Activated effector memory CD4-positive, alpha-beta T cell treated with Interleukin-2 at 50 U/mL for 16 hours (primary cell): ENCODE data around the gene CHMP4B.

ENCODE experiments used
- DNase-seq: peaks from one replicate; pipeline ENCODE4 v3.0.0-alpha.2; 2020

CHMP4B gene

GRCh38 chr20:33810885-33811775 lies at the start of gene CHMP4B:
Gene CHMP4B (plus strand): TSS chr20:33811348. CDS start chr20:33811469, 121 bp downstream.
- DNase-seq = peak; percentile 98

GRCh38 chr20:33761698-33762250 lies 49.4 kb upstream of the CHMP4B start:
- no peak for DNase-seq

- no peak for DNase-seq
Observed at GRCh38 chr20:33765099-33765498, 46.0 kb upstream of the CHMP4B start.

- no peak for DNase-seq
Observed at GRCh38 chr20:33765592-33765991, 45.6 kb upstream of the CHMP4B start.

- DNase-seq = no peak
Observed at GRCh38 chr20:33766686-33767085, 44.5 kb upstream of the CHMP4B start.

GRCh38 chr20:33767777-33768138 lies 43.4 kb upstream of the CHMP4B start:
- DNase-seq = no peak

- DNase-seq = no peak
Observed at GRCh38 chr20:33769043-33769442, 42.1 kb upstream of the CHMP4B start.

GRCh38 chr20:33770005-33770404 lies 41.1 kb upstream of the CHMP4B start:
- no peak for DNase-seq

GRCh38 chr20:33771938-33772337 lies 39.2 kb upstream of the CHMP4B start:
- no peak for DNase-seq

- DNase-seq = no peak
Observed at GRCh38 chr20:33772439-33772838, 38.7 kb upstream of the CHMP4B start.

- DNase-seq = no peak
Observed at GRCh38 chr20:33773412-33774089, 37.6 kb upstream of the CHMP4B start.

- DNase-seq = no peak
Observed at GRCh38 chr20:33777816-33778215, 33.3 kb upstream of the CHMP4B start.

- DNase-seq = no peak
Observed at GRCh38 chr20:33781133-33781532, 30.0 kb upstream of the CHMP4B start.

GRCh38 chr20:33781945-33782344 lies 29.2 kb upstream of the CHMP4B start:
- no peak for DNase-seq

GRCh38 chr20:33783256-33783655 lies 27.9 kb upstream of the CHMP4B start:
- no peak for DNase-seq

GRCh38 chr20:33783818-33784217 lies 27.3 kb upstream of the CHMP4B start:
- DNase-seq = no peak

GRCh38 chr20:33784225-33784624 lies 26.9 kb upstream of the CHMP4B start:
- no peak for DNase-seq

GRCh38 chr20:33785503-33785902 lies 25.6 kb upstream of the CHMP4B start:
- DNase-seq = no peak

GRCh38 chr20:33787253-33787891 lies 23.8 kb upstream of the CHMP4B start:
- no peak for DNase-seq

- no peak for DNase-seq
Observed at GRCh38 chr20:33788351-33789049, 22.6 kb upstream of the CHMP4B start.

- no peak for DNase-seq
Observed at GRCh38 chr20:33789109-33789857, 21.9 kb upstream of the CHMP4B start.

GRCh38 chr20:33789858-33790182 lies 21.3 kb upstream of the CHMP4B start:
- no peak for DNase-seq
